Mesodermal cell (in vitro differentiated cells): ENCODE data around the gene DRAXIN. TPM values are rescaled to one million over a fixed set of nuclear protein-coding genes. Genes with fewer than 3 reads are reported as not detected.
"Not testable (repeated sequence)": the region's sequence is repeated elsewhere in the genome, so short reads cannot be mapped to it uniquely, and the experiment has no call there.

Source experiments
- H3K27ac ChIP-seq: 2 replicates; pipeline ENCODE4 v1.7.0; 2013; ENCODE audit warnings: mild to moderate bottlenecking, low read depth, low read length, moderate library complexity; ENCODE audit not compliant: severe bottlenecking
- H3K36me3 ChIP-seq: 2 replicates; pipeline ENCODE4 v1.7.1; 2013; ENCODE audit warnings: mild to moderate bottlenecking, low read length, moderate library complexity; ENCODE audit not compliant: control insufficient read depth, insufficient read depth
- H3K4me1 ChIP-seq: one replicate; pipeline ENCODE4 v1.7.1; 2013; ENCODE audit warnings: mild to moderate bottlenecking, low read length; ENCODE audit not compliant: insufficient read depth, control insufficient read depth, poor library complexity, severe bottlenecking
- H3K4me3 ChIP-seq: 2 replicates; pipeline ENCODE4 v1.7.0; 2013; ENCODE audit warnings: low read length, control low read depth, mild to moderate bottlenecking; ENCODE audit not compliant: insufficient read depth, poor library complexity, severe bottlenecking; ENCODE audit errors: extremely low read depth
- H3K9me3 ChIP-seq: 2 replicates; pipeline ENCODE4 v1.7.1; 2013; ENCODE audit warnings: mild to moderate bottlenecking, low read length, moderate library complexity; ENCODE audit not compliant: control insufficient read depth
- WGBS, 2 experiments: methylation state at CpG; one replicate each; pipeline ENCODE4 v1.1.5; 2013; ENCODE audit warnings: missing lambda C conversion rate in 2 of 2; ENCODE audit not compliant: insufficient coverage in 2 of 2; 5-methylcytosine and 5-hydroxymethylcytosine counted together
- polyA plus RNA-seq, 2 experiments: library from polyadenylated mRNA; stranded (reverse); fragments of 50-300 nt; gene quantifications; one replicate each; pipeline ENCODE4 v1.2.3, GENCODE V29; 2013

The DRAXIN gene, protein sequence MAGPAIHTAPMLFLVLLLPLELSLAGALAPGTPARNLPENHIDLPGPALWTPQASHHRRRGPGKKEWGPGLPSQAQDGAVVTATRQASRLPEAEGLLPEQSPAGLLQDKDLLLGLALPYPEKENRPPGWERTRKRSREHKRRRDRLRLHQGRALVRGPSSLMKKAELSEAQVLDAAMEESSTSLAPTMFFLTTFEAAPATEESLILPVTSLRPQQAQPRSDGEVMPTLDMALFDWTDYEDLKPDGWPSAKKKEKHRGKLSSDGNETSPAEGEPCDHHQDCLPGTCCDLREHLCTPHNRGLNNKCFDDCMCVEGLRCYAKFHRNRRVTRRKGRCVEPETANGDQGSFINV
- 7.9 TPM for polyA plus RNA-seq (2013, experiment 1 of 2)
- 6.3 TPM for polyA plus RNA-seq (2013, experiment 2 of 2)

DNA sequence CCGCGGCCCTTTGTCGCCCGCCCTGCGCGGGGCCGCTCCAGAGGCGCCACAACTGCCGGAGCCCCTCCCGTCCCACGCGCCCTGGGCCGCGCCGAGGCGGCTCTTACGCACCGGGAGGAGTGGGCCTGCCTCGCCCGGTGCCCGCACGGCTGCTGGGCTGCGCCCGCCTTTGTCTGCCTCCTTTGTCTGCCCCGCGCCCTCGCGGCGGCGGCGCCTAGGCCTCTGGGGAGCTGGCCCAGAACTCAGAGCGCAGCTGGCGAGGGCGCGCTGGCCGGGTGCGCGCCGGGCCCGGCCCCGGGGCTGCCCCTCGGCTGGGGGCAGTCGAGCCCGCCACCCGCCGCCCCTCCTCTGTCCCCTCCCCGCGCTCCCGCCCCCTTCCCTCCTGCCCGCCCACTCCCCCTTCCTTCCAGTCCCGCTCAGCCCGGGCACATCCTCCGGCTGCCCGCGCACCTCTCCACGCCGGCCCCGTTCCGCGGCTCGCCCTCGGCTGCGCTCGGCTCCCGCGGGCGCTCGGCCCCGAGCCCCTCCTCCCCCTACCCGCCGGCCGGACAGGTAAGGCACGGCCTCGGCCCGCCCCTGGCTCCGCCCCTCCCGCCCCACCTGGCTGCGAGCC is at the start of gene DRAXIN:
Gene DRAXIN, plus strand, starts transcription at position 409 of the 613 bp plus-strand sequence. CDS start 14,549 bp downstream, outside the sequence.
- peaks cover 17% of the 10 kb centered on the region for H3K4me1 ChIP-seq
- 0% methylated on average over 34 to 47 of the region's 78 CpGs for WGBS, 2 experiments
- H3K36me3 ChIP-seq = no peaks in the 10 kb centered on the region
- peak within 1 kb of the TSS; percentile 73 for H3K27ac ChIP-seq
- no peaks in the 10 kb centered on the region for H3K9me3 ChIP-seq
- peak within 1 kb of the TSS; percentile 63 for H3K4me3 ChIP-seq

DNA sequence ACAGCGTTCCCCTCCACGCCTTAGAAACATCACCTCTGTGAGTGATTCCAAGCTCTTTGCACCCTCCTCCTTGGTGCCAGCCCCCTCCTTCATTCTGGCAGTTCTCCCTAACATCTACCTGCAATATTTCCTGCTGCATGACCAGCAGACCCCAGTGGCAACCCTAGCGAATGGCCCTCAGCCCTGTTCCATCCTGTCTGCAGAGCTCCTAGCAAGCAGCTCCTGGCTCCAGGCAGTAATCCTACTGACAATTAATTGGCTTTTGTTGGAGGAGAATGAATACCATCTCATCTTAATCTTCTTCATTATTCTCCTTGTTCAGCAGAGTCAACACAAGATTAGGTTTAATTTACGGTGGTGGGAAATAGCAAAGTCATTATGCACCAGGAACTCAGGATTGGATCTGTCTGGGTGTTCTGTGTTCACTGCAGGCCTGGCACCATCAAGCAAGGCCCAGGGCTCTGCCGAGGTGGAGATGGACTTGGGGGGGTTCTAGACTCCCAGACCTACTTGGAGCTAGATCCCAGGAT is 49.7 kb upstream of the DRAXIN start:
- Histone ChIP-seq H3K27ac (no peak overlapping the region), H3K36me3 (no peaks in the 10 kb centered on the region), H3K4me1 (no peaks in the 10 kb centered on the region), H3K9me3 (no peaks in the 10 kb centered on the region), H3K4me3 (no peak overlapping the region)
- 69 to 100% methylated on average over 3 to 4 of the region's 5 CpGs for WGBS, 2 experiments

DNA sequence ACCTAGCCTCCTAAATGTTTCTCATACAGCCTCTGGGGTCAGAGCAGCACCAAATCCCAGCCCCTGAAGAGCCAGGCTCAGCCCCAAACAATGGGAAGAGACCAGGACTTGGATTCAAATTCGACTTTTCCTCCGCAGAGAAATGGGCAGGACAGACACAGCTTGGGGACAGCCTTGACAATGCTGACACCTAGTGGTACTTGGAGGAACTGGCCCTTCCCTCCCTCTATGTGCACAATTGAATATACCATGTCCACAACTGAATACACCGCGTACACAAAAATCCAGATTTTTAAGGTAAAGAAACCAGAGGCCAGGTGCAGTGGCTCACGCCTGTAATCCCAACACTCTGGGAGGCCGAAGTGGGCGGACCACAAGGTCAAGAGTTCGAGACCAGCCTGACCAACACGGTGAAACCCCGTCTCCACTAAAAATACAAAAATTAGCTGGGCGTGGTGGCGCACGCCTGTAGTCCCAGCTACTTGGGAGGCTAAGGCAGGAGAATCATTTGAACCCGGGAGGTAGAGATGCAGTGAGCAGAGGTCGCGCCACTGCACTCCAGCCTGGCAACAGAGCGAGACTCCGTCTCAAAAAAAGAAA is 49.0 kb upstream of the DRAXIN start:
- H3K27ac ChIP-seq, H3K36me3 ChIP-seq, H3K4me3 ChIP-seq, H3K9me3 ChIP-seq, H3K4me1 ChIP-seq: not testable (repeated sequence)
- 30 to 47% methylated on average over 9 to 17 of the region's 18 CpGs for WGBS, 2 experiments

DNA sequence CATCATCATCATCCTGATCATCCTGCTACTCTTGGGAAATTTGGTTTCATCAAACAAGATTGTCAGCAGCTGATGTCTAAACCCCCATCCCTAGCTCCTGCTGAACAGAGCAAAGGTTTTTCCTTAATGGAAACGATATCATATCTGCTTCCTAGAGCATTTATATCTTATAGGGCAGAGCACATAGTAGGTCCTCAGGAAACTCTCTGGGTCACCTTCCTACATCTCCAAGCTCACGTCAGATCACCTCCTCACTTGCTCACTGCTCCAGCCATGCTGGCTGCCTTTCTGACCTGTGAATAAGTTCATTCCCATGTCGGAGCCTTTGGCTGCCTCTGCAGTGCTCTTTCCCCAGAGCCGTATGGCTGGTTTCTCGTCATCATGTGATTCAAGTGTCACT is 47.7 kb upstream of the DRAXIN start:
- H3K4me1 ChIP-seq = no peaks in the 10 kb centered on the region
- H3K27ac ChIP-seq = no peak overlapping the region
- no peak overlapping the region for H3K4me3 ChIP-seq
- WGBS, 2 experiments = 69 to 70% methylated on average over 4 of the region's 5 CpGs
- H3K9me3 ChIP-seq = no peaks in the 10 kb centered on the region
- no peaks in the 10 kb centered on the region for H3K36me3 ChIP-seq

DNA sequence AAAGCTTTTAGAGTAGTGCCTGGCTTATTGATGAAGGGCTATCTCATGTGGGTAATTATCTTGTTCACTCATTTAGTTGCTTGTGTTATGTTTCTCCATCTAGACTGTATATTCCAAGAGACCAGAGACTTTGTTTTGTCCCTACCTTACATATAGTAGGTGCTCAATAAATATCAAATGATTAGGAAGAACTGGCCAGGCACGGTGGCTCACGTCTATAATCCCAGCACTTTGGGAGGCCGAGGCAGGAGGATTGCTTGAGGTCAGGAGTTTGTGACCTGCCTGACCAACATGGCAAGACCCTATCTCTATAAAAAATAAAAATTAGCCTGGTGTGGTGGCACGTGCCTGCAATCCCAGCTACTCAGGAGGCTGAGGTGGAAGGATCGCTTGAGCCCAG is 46.2 kb upstream of the DRAXIN start:
- 87 to 100% methylated on average over 2 to 5 of the region's 5 CpGs for WGBS, 2 experiments
- no peak overlapping the region for H3K4me3 ChIP-seq
- no peaks in the 10 kb centered on the region for H3K4me1 ChIP-seq
- no peaks in the 10 kb centered on the region for H3K9me3 ChIP-seq
- H3K36me3 ChIP-seq = no peaks in the 10 kb centered on the region
- H3K27ac ChIP-seq = no peak overlapping the region

DNA sequence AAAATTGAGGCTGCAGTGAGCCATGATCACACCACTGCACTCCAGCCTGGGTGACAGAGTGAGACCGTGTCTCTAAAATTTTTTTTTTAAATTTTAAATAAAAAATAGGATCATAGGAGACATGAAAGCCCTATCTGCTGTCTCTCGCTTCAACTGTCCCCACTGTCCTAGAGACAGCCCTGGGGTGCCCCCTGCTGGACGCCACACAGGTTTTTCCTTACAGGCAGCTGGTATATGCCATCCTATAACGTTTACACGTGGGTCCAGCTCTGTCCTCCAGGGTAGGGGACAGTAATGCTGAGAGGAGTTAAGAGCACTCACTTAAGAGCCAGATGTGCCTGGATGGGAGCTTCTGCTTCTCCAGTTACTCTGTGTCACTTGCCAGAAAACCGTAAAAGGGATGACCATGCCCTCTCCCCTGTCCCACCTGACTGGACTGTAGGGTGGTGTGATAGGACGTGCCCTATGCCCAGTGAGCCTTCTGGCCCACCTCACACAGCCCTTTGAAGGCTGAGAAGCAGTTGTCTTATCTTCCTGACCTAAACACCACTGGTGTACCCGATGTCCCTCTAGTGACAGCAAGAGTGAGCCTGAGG is 45.7 kb upstream of the DRAXIN start:
- no peak overlapping the region for H3K27ac ChIP-seq
- H3K4me3 ChIP-seq = no peak overlapping the region
- H3K9me3 ChIP-seq = no peaks in the 10 kb centered on the region
- H3K4me1 ChIP-seq = no peaks in the 10 kb centered on the region
- H3K36me3 ChIP-seq = no peaks in the 10 kb centered on the region
- WGBS, 2 experiments = 28 to 47% methylated on average over 5 to 6 of the region's 8 CpGs

DNA sequence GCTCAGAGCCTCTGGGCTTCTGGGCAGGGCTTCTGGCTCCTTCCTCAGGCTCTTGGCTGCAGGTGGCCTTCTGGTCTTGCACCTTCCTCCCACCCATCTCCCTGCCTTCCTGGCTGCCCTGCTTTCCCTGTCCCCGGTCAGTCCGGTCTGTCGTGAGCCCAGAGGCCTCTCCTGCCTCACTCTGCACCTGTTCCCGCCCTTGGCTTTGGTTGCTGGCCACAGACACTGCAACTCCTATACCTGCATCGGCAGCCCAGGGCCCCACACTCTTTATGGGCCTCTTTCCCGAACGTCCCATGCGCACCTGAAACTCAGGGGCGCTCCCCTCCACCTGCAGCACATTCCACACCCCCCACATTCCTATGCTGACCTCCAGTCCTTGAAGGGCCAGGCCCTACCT is 45.2 kb upstream of the DRAXIN start:
- Histone ChIP-seq H3K4me1 (no peaks in the 10 kb centered on the region), H3K36me3 (no peaks in the 10 kb centered on the region), H3K4me3 (no peak overlapping the region), H3K27ac (no peak overlapping the region), H3K9me3 (no peaks in the 10 kb centered on the region)
- 87 to 95% methylated on average over 8 to 9 of the region's 9 CpGs for WGBS, 2 experiments

DNA sequence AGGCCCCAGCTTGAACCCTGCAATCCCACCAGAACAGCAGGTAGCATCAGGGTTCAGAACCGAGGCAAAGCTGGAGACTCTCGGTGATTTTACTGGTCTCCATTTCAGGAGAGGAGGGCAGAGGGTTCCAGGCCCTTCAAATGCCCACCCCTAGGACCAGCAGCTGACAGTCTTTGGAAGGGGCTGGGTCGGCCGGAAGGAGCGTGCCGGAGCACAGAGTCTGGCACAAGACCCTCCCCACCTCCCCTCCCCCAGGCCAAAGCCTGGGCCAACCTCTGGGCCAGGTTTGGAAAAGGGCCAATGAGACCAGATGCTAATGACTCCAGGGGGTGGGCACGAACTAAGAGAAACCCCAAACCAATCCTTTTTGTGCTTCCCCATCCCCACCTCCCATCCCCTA is 44.2 kb upstream of the DRAXIN start:
- no peaks in the 10 kb centered on the region for H3K4me1 ChIP-seq
- WGBS, 2 experiments = 87 to 89% methylated on average over 5 of the region's 7 CpGs
- no peaks in the 10 kb centered on the region for H3K36me3 ChIP-seq
- H3K27ac ChIP-seq = no peak overlapping the region
- H3K4me3 ChIP-seq = no peak overlapping the region
- no peaks in the 10 kb centered on the region for H3K9me3 ChIP-seq

DNA sequence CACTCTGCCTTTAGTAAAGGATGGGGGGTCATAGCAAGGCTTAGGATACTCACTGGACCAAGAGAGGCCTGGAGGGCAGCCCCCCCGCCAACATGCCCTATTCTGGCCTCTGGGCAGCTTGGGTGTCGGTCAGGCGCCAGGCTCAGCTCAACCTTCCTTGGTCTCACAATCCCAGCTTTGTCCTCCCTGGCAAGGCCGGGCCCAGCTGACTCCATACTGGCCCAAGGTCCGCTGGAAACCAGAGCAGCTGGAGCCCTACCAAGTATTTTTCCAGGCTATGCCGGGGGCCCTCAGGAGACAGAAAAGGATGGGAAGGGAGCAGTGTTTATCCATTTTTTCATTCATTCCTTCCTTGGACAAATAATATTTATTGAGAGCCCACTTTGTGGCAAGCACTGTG is 43.5 kb upstream of the DRAXIN start:
- no peaks in the 10 kb centered on the region for H3K9me3 ChIP-seq
- no peaks in the 10 kb centered on the region for H3K4me1 ChIP-seq
- H3K4me3 ChIP-seq = no peak overlapping the region
- WGBS, 2 experiments = 66 to 76% methylated on average over 4 to 5 of the region's 6 CpGs
- no peak overlapping the region for H3K27ac ChIP-seq
- no peaks in the 10 kb centered on the region for H3K36me3 ChIP-seq

DNA sequence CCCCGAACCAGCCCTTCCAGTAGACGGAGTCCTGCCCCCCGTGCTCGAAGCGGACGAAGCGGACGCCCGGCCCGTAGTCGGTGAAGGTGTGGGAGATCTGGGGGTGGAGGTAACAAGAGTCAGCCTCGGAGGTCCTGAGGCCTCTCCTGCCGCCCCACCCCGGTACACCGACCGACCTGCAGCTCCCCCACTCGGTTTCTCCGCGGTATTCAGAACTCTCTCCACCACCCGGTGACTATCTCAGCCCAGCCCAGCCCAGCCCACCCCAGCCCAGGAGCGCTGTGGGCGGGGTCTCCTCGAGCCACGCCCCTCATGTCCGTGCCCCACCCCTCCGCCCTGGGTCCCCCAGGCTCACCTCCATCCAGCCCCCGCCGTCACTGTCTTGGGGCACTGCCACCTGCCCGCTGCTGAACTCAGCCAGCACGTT is 42.8 kb upstream of the DRAXIN start:
- H3K9me3 ChIP-seq = no peaks in the 10 kb centered on the region
- no peak overlapping the region for H3K4me3 ChIP-seq
- H3K36me3 ChIP-seq = no peaks in the 10 kb centered on the region
- WGBS, 2 experiments = 7 to 16% methylated on average over 9 to 13 of the region's 30 CpGs
- no peaks in the 10 kb centered on the region for H3K4me1 ChIP-seq
- no peak overlapping the region for H3K27ac ChIP-seq
